IMR-90 (cell line): ENCODE measurements around the gene PTGDR2. TPM values are rescaled to one million over a fixed set of nuclear protein-coding genes. Genes with fewer than 3 reads are reported as not detected.

Experiments used
- ATAC-seq: fragments of 200-7000 bp; cut with Tn5 transposase; 2 replicates; pipeline ENCODE4 v1.9.1; 2020; ENCODE audit warnings: low read depth, mild to moderate bottlenecking, moderate library complexity
- BruUV-seq: library from RNA; stranded (reverse); fragments of 400-500 nt; replicated peaks from 2 replicates; lab custom pipeline; 2021; lab: Mats Ljungman, UMichigan
- CTCF ChIA-PET: fragments of 300-600 bp; formaldehyde crosslinking; extraction: SDS; loops from one replicate; lab custom pipeline; 2021; ENCODE audit warnings: antibody characterized with exemption; lab: Yijun Ruan, JAX
- POLR2A ChIA-PET: fragments of 300-600 bp; sonication (Branson Sonifier 250); formaldehyde crosslinking; loops from one replicate; lab custom pipeline; 2022; ENCODE audit warnings: antibody characterized with exemption; ENCODE audit not compliant: unreplicated experiment; lab: Charles Lee
- DNase-seq: peaks from one replicate; pipeline ENCODE4 v3.0.0; 2013
- H2AFZ ChIP-seq: replicated peaks from 2 replicates; pipeline ENCODE3; 2013; ENCODE audit warnings: low read length, mild to moderate bottlenecking; ENCODE audit not compliant: poor library complexity
- H2AK5ac ChIP-seq: 2 replicates; pipeline ENCODE4 v1.6.1; 2013; ENCODE audit warnings: low read depth, low read length, inconsistent platforms
- H2AK9ac ChIP-seq: replicated peaks from 2 replicates; pipeline ENCODE3; 2013; ENCODE audit warnings: mild to moderate bottlenecking, low read depth, low read length, moderate library complexity; ENCODE audit not compliant: poor library complexity
- H2BK120ac ChIP-seq: 2 replicates; pipeline ENCODE4 v1.6.1; 2013; ENCODE audit warnings: low read depth, low read length, inconsistent platforms
- H2BK15ac ChIP-seq: 3 replicates; pipeline ENCODE4 v1.6.1; 2013; ENCODE audit warnings: low read depth, low read length, inconsistent platforms
- H2BK20ac ChIP-seq: 2 replicates; pipeline ENCODE4 v1.6.1; 2013; ENCODE audit warnings: low read depth, mild to moderate bottlenecking, inconsistent platforms, low read length, moderate library complexity
- H2BK5ac ChIP-seq: 2 replicates; pipeline ENCODE4 v1.6.1; 2013; ENCODE audit warnings: mild to moderate bottlenecking, low read depth, low read length, inconsistent platforms; ENCODE audit not compliant: poor library complexity, severe bottlenecking
- H3K14ac ChIP-seq: replicated peaks from 2 replicates; pipeline ENCODE4 v1.6.1; 2013; ENCODE audit warnings: low read depth, low read length, inconsistent platforms
- H3K18ac ChIP-seq: 2 replicates; pipeline ENCODE4 v1.6.1; 2013; ENCODE audit warnings: low read depth, low read length, control low read depth
- H3K23ac ChIP-seq: 2 replicates; pipeline ENCODE4 v1.6.1; 2013; ENCODE audit warnings: low read depth, low read length, inconsistent platforms
- H3K27ac ChIP-seq: 2 replicates; pipeline ENCODE4 v1.5.1; 2013; ENCODE audit warnings: mild to moderate bottlenecking, control low read depth, low read length; ENCODE audit not compliant: insufficient read depth
- H3K27me3 ChIP-seq: 2 replicates; pipeline ENCODE4 v1.6.1; 2013; ENCODE audit warnings: low read length; ENCODE audit not compliant: control insufficient read depth, insufficient read depth
- H3K36me3 ChIP-seq: 2 replicates; pipeline ENCODE4 v1.6.1; 2013; ENCODE audit warnings: low read length, mixed read lengths; ENCODE audit not compliant: control insufficient read depth, insufficient read depth
- H3K4ac ChIP-seq: 2 replicates; pipeline ENCODE4 v1.6.1; 2013; ENCODE audit warnings: low read depth, low read length, inconsistent platforms
- H3K4me1 ChIP-seq: 2 replicates; pipeline ENCODE4 v1.6.1; 2013; ENCODE audit warnings: low read length, mixed read lengths; ENCODE audit not compliant: control insufficient read depth, insufficient read depth
- H3K4me2 ChIP-seq: 2 replicates; pipeline ENCODE4 v1.6.1; 2013; ENCODE audit warnings: low read depth, mild to moderate bottlenecking, control low read depth, low read length, moderate library complexity
- H3K4me3 ChIP-seq: 2 replicates; pipeline ENCODE4 v1.5.1; 2013; ENCODE audit warnings: low read depth, mild to moderate bottlenecking, control low read depth, low read length, moderate library complexity; ENCODE audit not compliant: insufficient read depth
- H3K56ac ChIP-seq: 2 replicates; pipeline ENCODE4 v1.6.1; 2013; ENCODE audit warnings: low read length, inconsistent platforms; ENCODE audit not compliant: insufficient read depth; ENCODE audit errors: extremely low read depth
- H3K79me1 ChIP-seq, 2 experiments: 2 replicates each; pipeline ENCODE4 v1.6.1; 2013; ENCODE audit warnings: low read length in 2 of 2, inconsistent platforms in 1 of 2, low read depth in 1 of 2
- H3K9ac ChIP-seq: 2 replicates; pipeline ENCODE4 v1.6.1; 2013; ENCODE audit warnings: low read depth, low read length, control low read depth
- H3K9me1 ChIP-seq: 2 replicates; pipeline ENCODE4 v1.6.1; 2013; ENCODE audit warnings: low read length, inconsistent platforms; ENCODE audit not compliant: insufficient read depth
- H3K9me3 ChIP-seq: 2 replicates; pipeline ENCODE4 v1.6.1; 2013; ENCODE audit warnings: low read length; ENCODE audit not compliant: control insufficient read depth, insufficient read depth
- H4K20me1 ChIP-seq: 2 replicates; pipeline ENCODE4 v1.6.1; 2013; ENCODE audit warnings: low read length, inconsistent platforms; ENCODE audit not compliant: insufficient read depth
- H4K5ac ChIP-seq: 2 replicates; pipeline ENCODE4 v1.6.1; 2013; ENCODE audit warnings: mild to moderate bottlenecking, low read depth, low read length, control low read depth
- H4K8ac ChIP-seq, 2 experiments: 2 replicates each; pipeline ENCODE4 v1.6.1; 2013; ENCODE audit warnings: low read depth in 2 of 2, low read length in 2 of 2, control low read depth in 1 of 2, inconsistent platforms in 1 of 2
- H4K91ac ChIP-seq: 2 replicates; pipeline ENCODE4 v1.6.1; 2013; ENCODE audit warnings: low read depth, low read length, inconsistent platforms; ENCODE audit not compliant: insufficient read depth
- SMC3 ChIP-seq: fragments of 150-350 bp; IDR thresholded peaks from 2 replicates; pipeline ENCODE4 v1.6.1; 2016; ENCODE audit warnings: low read depth, mild to moderate bottlenecking, antibody characterized with exemption, low read length, moderate library complexity
- WGBS, 2 experiments: methylation state at CpG; one replicate each; pipeline versions ENCODE4 v1.1.5 to v1.1.7; 2013; ENCODE audit warnings: missing lambda C conversion rate in 2 of 2; ENCODE audit not compliant: insufficient read length in 1 of 2; ENCODE audit errors: extremely low coverage in 2 of 2; 5-methylcytosine and 5-hydroxymethylcytosine counted together
- dilution Hi-C: fragments of 300-500 bp; cut with HindIII; formaldehyde crosslinking; loops from one replicate; pipeline ENCODE4 v1.14.3; 2018; ENCODE audit warnings: low sequenced_read_pairs; ENCODE audit not compliant: unreplicated experiment
- in situ Hi-C: fragments of 300-500 bp; cut with MboI; formaldehyde crosslinking; loops from 3 replicates; pipeline ENCODE4 v1.14.3; 2019; ENCODE audit warnings: low sequenced_read_pairs, inconsistent platforms, mixed read lengths
- intact Hi-C: fragments of 100-400 bp; cut with micrococcal nuclease; formaldehyde crosslinking; loops from 2 replicates; pipeline ENCODE4 v1.10.0; 2022
- polyA plus RNA-seq, 3 experiments: library from polyadenylated mRNA; depleted of rRNA; stranded (reverse); fragments of >200 nt; gene quantifications; 2 replicates each; pipeline ENCODE4 v1.2.3, GENCODE V29; 2012; ENCODE audit warnings: low replicate concordance in 1 of 3
- total RNA-seq: library from RNA; depleted of rRNA; stranded (reverse); fragments of >200 nt; gene quantifications from 2 replicates; pipeline ENCODE4 v1.2.3, GENCODE V29; 2012
- TF ChIP-seq, protein P1 (sequence below): conservative IDR thresholded peaks from 2 replicates; pipeline ENCODE4 v1.5.1; 2012; ENCODE audit warnings: mild to moderate bottlenecking, low read depth, low read length, improper control_type of control experiment

The PTGDR2 gene
- total and polyA plus RNA-seq, 2 of the 4 experiments (the other 2 are of a cell fraction), result under 0.01 to 0.12 TPM

DNA sequence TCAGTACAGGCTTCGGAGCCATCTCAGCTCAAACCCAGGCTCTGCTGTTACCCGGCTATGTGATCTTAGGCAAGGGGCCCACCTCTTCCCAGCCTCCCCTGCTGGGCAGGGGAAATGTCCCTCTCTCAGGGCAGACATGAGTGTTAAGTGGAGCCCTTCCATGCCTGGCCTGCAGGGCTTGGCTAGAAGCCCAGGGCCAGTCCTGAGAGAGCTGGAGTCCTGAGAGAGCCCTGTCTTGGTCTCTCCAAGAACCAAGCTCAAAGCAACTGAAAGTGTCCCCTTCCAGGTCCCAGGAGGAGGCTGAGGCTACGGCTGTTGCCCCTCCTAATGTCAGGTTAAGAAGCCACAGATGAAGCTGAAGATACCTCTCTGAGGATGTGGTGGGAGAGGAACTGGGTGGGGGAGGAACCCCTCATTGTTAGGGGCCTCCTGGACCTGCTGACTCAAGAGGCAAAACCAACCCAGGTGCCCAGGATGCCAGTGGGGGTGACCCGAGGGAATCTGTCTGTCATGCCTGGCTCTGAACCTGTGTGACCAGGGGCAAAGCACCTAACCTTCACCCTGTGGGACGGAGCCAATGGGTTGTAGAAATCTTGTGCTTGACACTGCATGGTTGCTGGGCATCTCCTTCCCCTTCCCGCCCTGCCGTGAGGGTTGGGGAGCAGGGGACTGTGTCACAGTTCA is 15.8 kb upstream of the PTGDR2 start:
- POLR2A ChIA-PET, result no interaction called here
- intact Hi-C loops, result no loop called here
- no peaks in the 10 kb centered on the region for H3K9me3 ChIP-seq
- peak; percentile 42 for DNase-seq
- H4K5ac ChIP-seq, result peak overlapping the region; percentile 56
- peaks cover 22% of the 10 kb centered on the region for H3K4me1 ChIP-seq
- no peak overlapping the region for H3K4me2 ChIP-seq
- H4K91ac ChIP-seq, result peak overlapping the region; percentile 97
- peak overlapping the region; percentile 97 for H3K4ac ChIP-seq
- dilution Hi-C loops, result no loop called here
- no peak overlapping the region for H3K56ac ChIP-seq
- peak overlapping the region; percentile 93; the same call in 2 of the 3 replicates for H2BK15ac ChIP-seq
- peak overlapping the region; percentile 18 for H3K27ac ChIP-seq
- peak overlapping the region; percentile 85 for H3K18ac ChIP-seq
- in situ Hi-C loops, result no loop called here
- H4K20me1 ChIP-seq, result no peaks in the 10 kb centered on the region
- H2BK20ac ChIP-seq, result peak overlapping the region; percentile 92; the same call in 1 of the 2 replicates
- H3K27me3 ChIP-seq, result no peaks in the 10 kb centered on the region; the same call in none of the 2 replicates
- no peak overlapping the region for H3K9ac ChIP-seq
- no TSS peak for BruUV-seq
- H3K4me3 ChIP-seq, result no peak overlapping the region
- peak overlapping the region; percentile 54 to 68; a peak in 3 of 4 replicates for H4K8ac ChIP-seq
- TF ChIP-seq SMC3, result no peak
- TF ChIP-seq, protein P1, sequence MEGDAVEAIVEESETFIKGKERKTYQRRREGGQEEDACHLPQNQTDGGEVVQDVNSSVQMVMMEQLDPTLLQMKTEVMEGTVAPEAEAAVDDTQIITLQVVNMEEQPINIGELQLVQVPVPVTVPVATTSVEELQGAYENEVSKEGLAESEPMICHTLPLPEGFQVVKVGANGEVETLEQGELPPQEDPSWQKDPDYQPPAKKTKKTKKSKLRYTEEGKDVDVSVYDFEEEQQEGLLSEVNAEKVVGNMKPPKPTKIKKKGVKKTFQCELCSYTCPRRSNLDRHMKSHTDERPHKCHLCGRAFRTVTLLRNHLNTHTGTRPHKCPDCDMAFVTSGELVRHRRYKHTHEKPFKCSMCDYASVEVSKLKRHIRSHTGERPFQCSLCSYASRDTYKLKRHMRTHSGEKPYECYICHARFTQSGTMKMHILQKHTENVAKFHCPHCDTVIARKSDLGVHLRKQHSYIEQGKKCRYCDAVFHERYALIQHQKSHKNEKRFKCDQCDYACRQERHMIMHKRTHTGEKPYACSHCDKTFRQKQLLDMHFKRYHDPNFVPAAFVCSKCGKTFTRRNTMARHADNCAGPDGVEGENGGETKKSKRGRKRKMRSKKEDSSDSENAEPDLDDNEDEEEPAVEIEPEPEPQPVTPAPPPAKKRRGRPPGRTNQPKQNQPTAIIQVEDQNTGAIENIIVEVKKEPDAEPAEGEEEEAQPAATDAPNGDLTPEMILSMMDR, result 0 out of 2 replicates have a peak, but pooled peaks have one; percentile 16
- peak; percentile 50 for ATAC-seq
- H3K36me3 ChIP-seq, result no peaks in the 10 kb centered on the region
- 74% methylated on average over 4 of the region's 7 CpGs; no CpG with 5 or more reads in 1 of the 2 experiments for WGBS, 2 experiments
- H2AK5ac ChIP-seq, result peak overlapping the region; percentile 100
- CTCF ChIA-PET, result interaction anchor here (1.5 to 2.5 kb wide), 3 partner anchors 16 to 40 kb away, joined by 5 to 11 read pairs (median 5); no protein-coding TSS in a partner anchor
- H2AFZ ChIP-seq, result peak overlapping the region; percentile 18
- H2BK5ac ChIP-seq, result peak overlapping the region; percentile 46
- H3K14ac ChIP-seq, result peak overlapping the region; percentile 87
- 0 out of 4 replicates have a peak, but pooled peaks cover 0 to 3% of the 10 kb centered on the region in 2 experiments for H3K79me1 ChIP-seq
- H3K9me1 ChIP-seq, result peaks cover 23% of the 10 kb centered on the region
- H2BK120ac ChIP-seq, result peak overlapping the region; percentile 89
- peak overlapping the region; percentile 88 for H2AK9ac ChIP-seq
- H3K23ac ChIP-seq, result peak overlapping the region; percentile 16
